ENCODE data around the gene AFG1L. TPM values are rescaled to one million over a fixed set of nuclear protein-coding genes. Genes with fewer than 3 reads are reported as not detected.

Gene AFG1L
- total and polyA plus RNA-seq, 2 experiments from 2014 or later: 9.4 to 9.7 TPM

DNA sequence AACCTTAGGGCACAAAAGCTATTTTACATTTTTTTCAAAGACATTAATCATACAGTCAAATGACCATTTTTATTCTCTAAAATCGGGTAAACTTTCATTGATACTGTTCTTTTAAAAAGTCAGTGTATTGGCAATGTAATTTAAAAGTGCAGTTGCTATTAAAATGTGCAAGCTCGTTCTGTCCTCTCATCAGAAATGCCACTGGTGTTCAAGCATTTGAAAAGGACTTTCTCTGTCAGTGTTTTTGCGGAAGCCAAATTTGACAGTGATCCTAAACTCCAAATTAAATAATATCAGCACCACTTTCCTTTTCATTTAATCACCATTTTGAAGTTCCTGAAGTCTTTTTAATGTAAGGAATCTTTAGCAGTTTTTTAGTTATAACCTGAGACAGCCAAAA is 69.6 kb downstream of the AFG1L start:
- 88% methylated on average over 3 of the region's 3 CpGs for WGBS (ENCODE audit: low lambda C conversion rate, missing lambda C conversion rate)
- TF ChIP-seq EZH2phosphoT487 (IDR thresholded peaks at IDR 0.05; ENCODE audit: low read depth, severe bottlenecking, unreplicated experiment): no peak
- no peak for TF ChIP-seq EZH2 (IDR thresholded peaks at IDR 0.05; ENCODE audit: borderline replicate concordance)
- TF ChIP-seq, protein P1, sequence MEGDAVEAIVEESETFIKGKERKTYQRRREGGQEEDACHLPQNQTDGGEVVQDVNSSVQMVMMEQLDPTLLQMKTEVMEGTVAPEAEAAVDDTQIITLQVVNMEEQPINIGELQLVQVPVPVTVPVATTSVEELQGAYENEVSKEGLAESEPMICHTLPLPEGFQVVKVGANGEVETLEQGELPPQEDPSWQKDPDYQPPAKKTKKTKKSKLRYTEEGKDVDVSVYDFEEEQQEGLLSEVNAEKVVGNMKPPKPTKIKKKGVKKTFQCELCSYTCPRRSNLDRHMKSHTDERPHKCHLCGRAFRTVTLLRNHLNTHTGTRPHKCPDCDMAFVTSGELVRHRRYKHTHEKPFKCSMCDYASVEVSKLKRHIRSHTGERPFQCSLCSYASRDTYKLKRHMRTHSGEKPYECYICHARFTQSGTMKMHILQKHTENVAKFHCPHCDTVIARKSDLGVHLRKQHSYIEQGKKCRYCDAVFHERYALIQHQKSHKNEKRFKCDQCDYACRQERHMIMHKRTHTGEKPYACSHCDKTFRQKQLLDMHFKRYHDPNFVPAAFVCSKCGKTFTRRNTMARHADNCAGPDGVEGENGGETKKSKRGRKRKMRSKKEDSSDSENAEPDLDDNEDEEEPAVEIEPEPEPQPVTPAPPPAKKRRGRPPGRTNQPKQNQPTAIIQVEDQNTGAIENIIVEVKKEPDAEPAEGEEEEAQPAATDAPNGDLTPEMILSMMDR (IDR thresholded peaks at IDR 0.05; ENCODE audit: poor library complexity): no peak
- no peaks in the 10 kb centered on the region for H4K20me1 ChIP-seq (ENCODE audit: insufficient read depth, poor library complexity, severe bottlenecking)
- no peak overlapping the region for H2AFZ ChIP-seq
- peak overlapping the region; percentile 2 for H3K27ac ChIP-seq
- H3K9me3 ChIP-seq (ENCODE audit: low read depth): no peaks in the 10 kb centered on the region
- no peak overlapping the region for H3K4me3 ChIP-seq
- no peak overlapping the region for H3K4me2 ChIP-seq
- H3K9me2 ChIP-seq (replicated peaks; ENCODE audit: insufficient read depth): no peaks in the 10 kb centered on the region
- H3K79me2 ChIP-seq: no peaks in the 10 kb centered on the region
- no peak for DNase-seq (ENCODE audit: low spot score)
- H3K27me3 ChIP-seq: no peaks in the 10 kb centered on the region
- H3K36me3 ChIP-seq (replicated peaks; ENCODE audit: insufficient read depth, low read depth): no peaks in the 10 kb centered on the region
- H3K4me1 ChIP-seq (ENCODE audit: insufficient read depth): no peaks in the 10 kb centered on the region

DNA sequence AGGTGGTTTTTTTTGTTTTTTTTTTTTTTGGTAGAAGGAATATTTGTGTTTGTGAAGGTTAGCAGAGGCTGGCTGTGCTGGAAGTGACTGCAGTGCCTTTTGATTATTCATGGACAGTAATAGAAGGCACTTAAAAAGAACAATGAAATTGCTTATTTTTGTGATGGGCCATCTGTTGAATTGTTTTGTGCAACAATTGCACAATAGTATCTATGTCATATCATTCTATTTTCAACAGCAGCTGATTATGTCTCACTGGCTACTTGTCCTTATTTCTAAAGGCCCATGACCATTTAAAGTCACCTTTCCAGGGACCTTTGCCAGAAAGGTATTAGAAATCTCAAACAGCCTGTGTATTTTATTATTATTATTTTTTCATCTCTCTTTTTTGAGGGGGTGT is 70.6 kb downstream of the AFG1L start:
- Histone ChIP-seq H3K9me3 (ENCODE audit: low read depth) (no peaks in the 10 kb centered on the region), H3K79me2 (no peaks in the 10 kb centered on the region), H3K27ac (no peak overlapping the region), H3K9me2 (replicated peaks; ENCODE audit: insufficient read depth) (no peaks in the 10 kb centered on the region), H4K20me1 (ENCODE audit: insufficient read depth, poor library complexity, severe bottlenecking) (no peaks in the 10 kb centered on the region), H3K4me3 (no peak overlapping the region), H3K4me2 (no peak overlapping the region), H3K27me3 (no peaks in the 10 kb centered on the region), H3K4me1 (ENCODE audit: insufficient read depth) (no peaks in the 10 kb centered on the region), H3K36me3 (replicated peaks; ENCODE audit: insufficient read depth, low read depth) (no peaks in the 10 kb centered on the region), H2AFZ (no peak overlapping the region)
- no peak for DNase-seq (ENCODE audit: low spot score)
- TF ChIP-seq EZH2phosphoT487 (IDR thresholded peaks at IDR 0.05; ENCODE audit: low read depth, severe bottlenecking, unreplicated experiment): no peak

DNA sequence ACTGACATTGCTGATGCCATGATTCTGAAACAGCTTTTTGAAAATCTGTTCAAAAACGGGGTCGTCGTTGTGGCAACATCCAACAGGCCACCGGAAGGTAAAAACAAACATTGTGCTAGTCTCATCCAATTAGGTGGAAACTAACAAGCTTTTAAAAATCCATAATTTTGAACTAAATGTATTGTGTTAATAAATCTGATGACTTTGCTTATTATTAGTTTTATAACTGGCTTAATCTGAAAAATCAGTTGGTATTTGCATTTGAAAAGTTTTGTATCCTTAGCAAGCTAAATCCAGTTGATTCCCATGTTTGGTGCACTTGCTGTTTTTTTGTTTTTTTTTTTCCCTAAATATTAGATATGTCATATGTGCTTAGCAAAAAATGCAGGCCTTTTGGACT is 71.4 kb downstream of the AFG1L start:
- WGBS (ENCODE audit: low lambda C conversion rate, missing lambda C conversion rate): 86% methylated on average over 4 of the region's 4 CpGs

DNA sequence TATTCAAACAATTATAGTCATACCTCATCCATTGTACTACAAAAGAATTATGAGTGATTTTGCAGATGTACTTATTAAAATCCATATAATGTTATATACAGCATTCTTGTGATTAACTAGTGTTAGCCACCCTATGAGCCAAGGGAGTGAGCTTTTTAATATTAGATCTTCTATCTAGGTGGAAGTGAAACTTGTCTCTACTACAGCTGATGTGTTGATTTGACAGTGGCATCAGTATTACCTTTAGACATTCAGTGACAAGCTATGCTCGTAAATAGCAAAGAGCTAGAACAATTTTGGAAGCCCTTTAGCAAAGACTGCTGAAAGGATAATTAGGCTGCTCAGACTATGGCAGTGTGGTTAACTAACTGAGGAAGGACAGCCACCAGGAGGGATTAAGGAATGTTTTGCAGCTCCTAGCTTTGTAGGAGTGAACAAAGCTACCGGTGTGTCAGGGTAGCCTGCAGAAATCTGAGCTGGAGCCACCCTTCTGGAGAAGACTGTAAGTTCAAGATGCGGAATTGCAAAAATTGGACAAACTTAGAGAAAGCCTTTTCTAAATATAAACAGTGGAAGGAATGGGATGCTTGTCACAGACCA is 73.7 kb downstream of the AFG1L start:
- 79% methylated on average over 3 of the region's 3 CpGs for WGBS (ENCODE audit: low lambda C conversion rate, missing lambda C conversion rate)
- no peak overlapping the region for H2AFZ ChIP-seq
- H3K79me2 ChIP-seq: no peaks in the 10 kb centered on the region
- H3K36me3 ChIP-seq (replicated peaks; ENCODE audit: insufficient read depth, low read depth): no peaks in the 10 kb centered on the region
- H4K20me1 ChIP-seq (ENCODE audit: insufficient read depth, poor library complexity, severe bottlenecking): no peaks in the 10 kb centered on the region
- H3K4me1 ChIP-seq (ENCODE audit: insufficient read depth): no peaks in the 10 kb centered on the region
- no peaks in the 10 kb centered on the region for H3K9me3 ChIP-seq (ENCODE audit: low read depth)
- no peak overlapping the region for H3K4me3 ChIP-seq
- no peak overlapping the region for H3K27ac ChIP-seq
- H3K9me2 ChIP-seq (replicated peaks; ENCODE audit: insufficient read depth): no peaks in the 10 kb centered on the region
- TF ChIP-seq, protein P1 (IDR thresholded peaks at IDR 0.05; ENCODE audit: poor library complexity): no peak
- TF ChIP-seq EZH2phosphoT487 (IDR thresholded peaks at IDR 0.05; ENCODE audit: low read depth, severe bottlenecking, unreplicated experiment) (no peak), EZH2 (IDR thresholded peaks at IDR 0.05; ENCODE audit: borderline replicate concordance) (no peak)
- DNase-seq (ENCODE audit: low spot score): no peak
- no peak overlapping the region for H3K4me2 ChIP-seq
- H3K27me3 ChIP-seq: no peaks in the 10 kb centered on the region

More for the DNA sequence above, 71.4 kb downstream of the AFG1L start:
- Histone ChIP-seq H3K9me3 (ENCODE audit: low read depth) (no peaks in the 10 kb centered on the region), H3K4me1 (ENCODE audit: insufficient read depth) (no peaks in the 10 kb centered on the region), H3K27ac (no peak overlapping the region), H3K4me2 (no peak overlapping the region), H4K20me1 (ENCODE audit: insufficient read depth, poor library complexity, severe bottlenecking) (no peaks in the 10 kb centered on the region), H3K27me3 (no peaks in the 10 kb centered on the region), H3K9me2 (replicated peaks; ENCODE audit: insufficient read depth) (no peaks in the 10 kb centered on the region), H3K36me3 (replicated peaks; ENCODE audit: insufficient read depth, low read depth) (no peaks in the 10 kb centered on the region), H3K79me2 (no peaks in the 10 kb centered on the region), H2AFZ (no peak overlapping the region), H3K4me3 (no peak overlapping the region)
- TF ChIP-seq, protein P1 (IDR thresholded peaks at IDR 0.05; ENCODE audit: poor library complexity): no peak
- DNase-seq (ENCODE audit: low spot score): no peak
